Colon (tissue), 2 donors: Measurements from ENCODE around the gene TSPO2.

Experiments
- FAIRE-seq: peaks from 2 replicates; lab custom pipeline; 2012; peaks lifted over from hg19 to GRCh38; lab: Jason Lieb, UNC
- donor health status: control.
- donor health status: control.

TSPO2 gene

GRCh38 chr6:41051873-41052272, 9.6 kb downstream of the TSPO2 start:
- no peak for FAIRE-seq

- FAIRE-seq, result no peak
Measured at GRCh38 chr6:41053041-41053440, 10.8 kb downstream of the TSPO2 start, which contains the start of gene APOBEC2. Gene APOBEC2, plus strand, starts transcription at chr6:41053202. Its CDS starts 146 bp downstream, at chr6:41053348.

DNA sequence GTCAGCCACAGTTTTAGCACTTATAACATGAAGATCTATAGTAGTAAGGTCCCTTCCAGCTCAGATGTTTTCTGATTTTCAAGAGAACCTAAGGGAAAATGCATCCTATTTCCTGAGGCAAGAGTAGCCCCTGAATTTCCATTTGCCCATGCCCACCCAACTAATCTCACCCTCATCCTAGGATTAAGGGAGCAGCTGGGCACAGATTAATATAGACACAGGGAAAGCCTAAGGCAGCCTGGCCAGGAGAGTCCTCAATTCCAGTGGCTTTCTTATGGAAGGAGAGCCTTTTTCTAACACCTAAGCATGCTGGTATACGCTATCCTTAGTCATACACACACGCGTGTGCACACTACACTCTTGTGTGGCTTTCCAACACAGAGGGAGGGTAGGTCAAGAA, 12.2 kb downstream of the TSPO2 start:
- no peak for FAIRE-seq

DNA sequence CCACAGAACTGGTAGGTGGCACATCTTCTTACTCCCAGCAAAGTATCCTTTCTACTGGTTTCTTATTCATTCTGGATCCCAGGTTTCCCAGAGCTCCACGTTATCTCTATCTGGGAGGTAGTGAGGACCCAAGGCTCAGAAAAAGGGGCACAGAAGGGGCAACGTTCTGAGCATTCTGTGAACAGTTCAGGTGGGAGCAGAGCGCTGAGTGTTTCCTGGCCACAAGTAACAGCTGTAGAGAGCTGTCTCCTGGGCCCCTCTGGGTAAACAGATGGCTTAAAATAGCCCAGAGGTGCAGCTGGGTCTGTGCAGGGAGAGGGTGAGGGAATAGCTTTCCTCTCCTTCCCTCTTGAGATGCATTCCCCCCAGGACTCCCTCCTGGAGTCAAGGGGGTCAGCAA, 12.9 kb downstream of the TSPO2 start:
- no peak for FAIRE-seq

DNA sequence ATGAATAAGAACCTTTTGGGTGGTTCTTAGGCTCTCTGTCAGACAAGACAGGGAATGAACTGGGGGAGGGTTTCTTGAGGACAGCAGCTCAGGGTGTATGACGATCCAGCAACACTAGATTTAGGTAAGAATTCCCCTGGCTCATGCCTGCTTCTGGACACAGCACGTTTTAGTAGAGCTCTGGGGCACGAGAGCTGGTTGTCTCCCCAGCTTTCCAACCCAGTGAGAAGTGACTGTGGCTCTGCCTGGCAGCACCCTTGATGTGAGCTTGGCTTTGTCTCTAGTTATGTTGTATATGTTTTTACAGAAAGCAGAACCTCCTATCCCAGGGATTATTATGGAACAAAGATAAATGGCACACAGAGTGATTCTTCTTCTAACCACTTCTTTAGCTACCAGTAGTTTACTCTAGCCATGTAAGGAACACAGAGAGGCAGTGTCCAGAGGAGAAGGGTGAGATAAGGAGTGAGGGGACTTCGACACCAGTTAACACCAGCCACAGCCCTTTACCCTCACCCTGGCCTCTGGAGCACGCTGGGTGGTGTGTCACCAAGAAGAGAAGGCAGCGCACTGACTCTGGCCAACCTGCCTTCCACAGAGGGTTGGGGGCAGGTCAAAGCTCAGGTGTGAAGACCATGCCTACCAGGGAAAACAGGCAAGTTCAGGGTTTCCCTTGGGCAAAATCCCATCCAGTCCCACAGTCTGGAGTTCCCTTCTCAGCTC, 14.7 kb downstream of the TSPO2 start:
- FAIRE-seq, result no peak

DNA sequence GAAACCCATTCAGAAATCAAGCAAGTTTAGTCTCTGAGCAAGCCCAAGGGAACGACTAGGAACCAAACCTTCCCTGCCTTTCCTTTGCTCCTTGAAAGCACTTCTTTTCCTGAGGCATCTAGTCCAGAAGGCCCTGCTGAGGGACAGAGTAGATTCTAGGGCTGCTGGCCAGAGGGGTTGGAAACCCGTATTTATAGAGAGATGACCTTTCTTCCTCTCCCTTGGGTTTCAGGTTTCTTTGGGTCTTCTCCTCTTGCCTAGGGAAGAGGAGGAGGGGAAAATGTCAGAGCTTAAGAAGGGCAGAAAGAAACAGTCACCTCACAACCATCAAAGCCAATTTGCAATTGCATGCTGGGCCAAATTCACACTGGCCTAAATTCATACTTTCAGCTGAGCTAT, 16.5 kb downstream of the TSPO2 start:
- no peak for FAIRE-seq

DNA sequence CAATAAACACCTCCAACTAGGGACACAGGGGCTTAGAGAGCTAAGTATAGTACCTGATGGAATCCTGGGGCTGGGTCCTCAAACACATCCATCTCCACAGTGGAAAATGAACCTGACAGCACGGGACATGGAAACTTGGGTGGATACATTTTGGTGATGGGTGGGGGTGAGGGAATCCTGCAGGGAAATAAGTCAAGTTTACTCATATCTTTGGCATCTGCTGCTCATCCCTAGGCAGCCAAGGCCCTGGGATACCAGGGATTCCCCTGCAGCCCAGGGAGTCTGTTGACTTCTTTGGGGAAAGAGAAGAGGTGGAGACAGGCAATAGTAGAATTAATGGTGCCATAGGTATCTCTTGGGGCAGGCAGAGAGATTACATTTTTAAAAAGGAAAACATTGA, 17.3 kb downstream of the TSPO2 start:
- FAIRE-seq, result no peak

DNA sequence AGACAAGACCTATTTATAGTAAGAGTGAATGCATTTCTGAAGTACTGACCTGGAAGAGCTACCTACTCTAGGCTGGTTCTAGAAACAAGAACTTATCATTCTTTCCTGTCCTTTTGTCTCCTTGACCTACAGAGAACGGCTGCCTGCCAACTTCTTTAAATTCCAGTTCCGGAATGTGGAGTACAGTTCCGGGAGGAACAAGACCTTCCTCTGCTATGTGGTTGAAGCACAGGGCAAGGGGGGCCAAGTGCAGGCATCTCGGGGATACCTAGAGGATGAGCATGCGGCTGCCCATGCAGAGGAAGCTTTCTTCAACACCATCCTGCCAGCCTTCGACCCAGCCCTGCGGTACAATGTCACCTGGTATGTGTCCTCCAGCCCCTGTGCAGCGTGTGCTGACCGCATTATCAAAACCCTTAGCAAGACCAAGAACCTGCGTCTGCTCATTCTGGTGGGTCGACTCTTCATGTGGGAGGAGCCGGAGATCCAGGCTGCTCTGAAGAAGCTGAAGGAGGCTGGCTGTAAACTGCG, 19.0 kb downstream of the TSPO2 start:
- no peak for FAIRE-seq

GRCh38 chr6:41062056-41062455, 19.8 kb downstream of the TSPO2 start:
- FAIRE-seq, result no peak

DNA sequence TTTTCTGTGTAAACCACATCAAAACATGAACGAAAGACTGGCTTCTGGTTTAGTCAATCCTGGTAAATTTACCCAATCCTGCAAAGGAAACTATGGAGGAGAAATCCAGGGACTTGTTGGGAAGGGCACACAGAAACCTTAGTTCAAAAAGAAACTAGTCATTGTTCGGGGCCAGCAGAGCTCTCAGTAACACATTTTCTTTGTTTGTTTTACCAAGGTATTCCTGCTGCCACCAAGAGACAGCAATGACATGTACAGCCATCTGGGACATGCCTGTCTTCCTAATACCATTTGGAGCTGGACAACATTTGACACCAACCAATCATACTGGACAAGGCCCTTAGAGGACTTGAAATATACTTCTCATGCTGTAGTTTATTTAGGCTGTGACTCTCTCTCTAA, 21.6 kb downstream of the TSPO2 start:
- no peak for FAIRE-seq

GRCh38 chr6:41064841-41065240, 22.6 kb downstream of the TSPO2 start:
- FAIRE-seq, result no peak

DNA sequence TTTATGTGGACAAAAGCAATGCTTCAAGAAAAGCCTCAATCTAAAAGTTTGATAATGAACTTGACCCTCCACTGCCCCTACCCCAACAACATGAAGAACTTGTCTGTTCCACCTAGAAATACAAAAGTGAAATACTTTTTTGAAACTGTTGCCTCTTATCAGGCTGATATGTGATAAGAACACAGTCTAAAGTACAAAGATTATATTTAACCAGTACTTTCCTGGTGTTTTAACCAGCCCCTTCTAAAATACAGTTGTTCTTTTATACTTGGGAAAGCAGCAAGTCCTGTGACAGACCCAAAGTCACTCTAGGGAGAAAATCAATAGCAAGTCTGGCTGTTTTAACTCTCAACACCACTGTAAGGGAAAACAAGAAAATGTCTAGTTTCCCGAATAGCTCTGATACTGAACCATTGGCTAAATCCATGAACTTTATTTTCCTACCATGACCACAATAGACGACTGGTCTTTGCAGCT, 23.3 kb downstream of the TSPO2 start:
- no peak for FAIRE-seq

- FAIRE-seq, result no peak
Measured at GRCh38 chr6:41066867-41067304, 24.6 kb downstream of the TSPO2 start.

GRCh38 chr6:41071501-41071922, 29.2 kb downstream of the TSPO2 start:
- peak; percentile 62 for FAIRE-seq

GRCh38 chr6:41071923-41072835, 29.9 kb downstream of the TSPO2 start, which contains the start of gene OARD1:
Gene OARD1, minus strand, starts transcription at chr6:41072356. Its CDS starts 722 bp downstream, at chr6:41071634.
- no peak for FAIRE-seq

- FAIRE-seq, result peak; percentile 97
Measured at GRCh38 chr6:41072836-41073202, 30.6 kb downstream of the TSPO2 start, which contains the start of gene NFYA. Gene NFYA, plus strand, starts transcription at chr6:41072974. Its CDS starts 6,116 bp downstream, at chr6:41079090.

- FAIRE-seq, result no peak
Measured at GRCh38 chr6:41073203-41073967, 31.1 kb downstream of the TSPO2 start.

GRCh38 chr6:41073968-41074691, 31.9 kb downstream of the TSPO2 start:
- no peak for FAIRE-seq

DNA sequence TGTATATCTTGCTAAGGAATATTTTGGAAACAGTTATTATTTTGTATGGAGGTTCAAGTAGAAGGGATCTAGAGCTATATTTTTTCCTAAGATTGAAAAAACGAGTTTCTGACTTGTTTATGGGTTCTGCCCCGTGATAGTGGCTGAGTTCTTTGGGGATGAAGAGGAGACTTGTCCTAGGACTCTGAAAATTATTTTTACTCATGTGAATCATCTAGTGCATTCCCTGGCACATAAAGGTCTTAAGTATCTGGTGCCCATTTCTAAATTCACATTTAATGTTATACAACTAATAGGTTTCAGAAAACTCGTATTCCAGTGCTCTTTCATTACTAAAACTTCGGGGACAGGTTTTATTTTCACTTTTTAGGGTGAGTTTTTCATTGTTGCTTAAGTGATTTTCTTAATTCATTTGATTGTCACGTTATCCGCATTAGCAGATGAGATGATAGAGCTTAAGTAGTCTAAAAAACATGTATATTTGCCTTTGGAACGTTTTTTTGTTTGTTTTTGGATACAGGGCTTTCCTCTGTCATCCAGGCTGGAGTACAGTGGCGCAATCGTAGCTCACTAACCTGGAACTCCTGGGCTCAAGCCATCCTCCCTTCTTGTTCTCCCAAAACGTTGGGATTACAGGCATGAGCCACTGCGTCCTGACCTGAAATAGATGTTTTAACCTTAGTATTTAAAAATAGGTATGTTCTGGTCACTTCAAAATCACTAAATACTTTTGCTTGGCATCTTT, 32.6 kb downstream of the TSPO2 start:
- FAIRE-seq, result no peak
